HL-60 (cell line): ENCODE measurements around the gene SPINT1.

Experiments
- GABPA ChIP-seq: IDR thresholded peaks from 2 replicates; pipeline ENCODE4 v1.6.1; 2012; ENCODE audit warnings: low read depth
- POLR2AphosphoS5 ChIP-seq: IDR thresholded peaks from 2 replicates; pipeline ENCODE4 v1.6.1; 2012; ENCODE audit warnings: low read depth
- SPI1 ChIP-seq: IDR thresholded peaks from 2 replicates; pipeline ENCODE4 v1.6.1; 2012; ENCODE audit warnings: low read depth, mild to moderate bottlenecking, borderline replicate concordance
- TF ChIP-seq, protein P1 (sequence below): IDR thresholded peaks from one replicate; pipeline ENCODE4 v1.5.1; 2011; ENCODE audit warnings: low read length, control low read depth, inconsistent platforms; ENCODE audit not compliant: insufficient read depth
- TF ChIP-seq, protein P2 (sequence below): IDR thresholded peaks from 2 replicates; pipeline ENCODE4 v1.6.1; 2012; ENCODE audit warnings: low read depth; ENCODE audit not compliant: insufficient replicate concordance

DNA sequence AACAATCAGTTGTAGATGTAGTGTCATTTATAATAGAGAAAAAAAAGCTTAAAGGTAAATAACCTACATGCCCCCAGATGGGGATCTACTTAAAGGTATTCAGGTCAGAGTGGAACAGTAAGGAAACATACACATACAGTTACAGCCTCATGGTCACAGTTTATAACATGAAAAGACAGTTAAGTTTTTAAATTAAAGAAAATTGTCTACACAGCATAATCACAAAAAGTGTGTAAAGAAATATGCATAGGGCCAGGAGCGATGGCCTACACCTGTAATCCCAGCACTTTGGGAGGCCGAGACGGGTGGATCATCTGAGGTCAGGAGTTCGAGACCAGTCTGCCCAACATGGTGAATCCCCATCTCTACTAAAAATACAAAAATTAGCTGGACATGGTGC is 23.4 kb downstream of the SPINT1 start:
- TF ChIP-seq, protein P1, sequence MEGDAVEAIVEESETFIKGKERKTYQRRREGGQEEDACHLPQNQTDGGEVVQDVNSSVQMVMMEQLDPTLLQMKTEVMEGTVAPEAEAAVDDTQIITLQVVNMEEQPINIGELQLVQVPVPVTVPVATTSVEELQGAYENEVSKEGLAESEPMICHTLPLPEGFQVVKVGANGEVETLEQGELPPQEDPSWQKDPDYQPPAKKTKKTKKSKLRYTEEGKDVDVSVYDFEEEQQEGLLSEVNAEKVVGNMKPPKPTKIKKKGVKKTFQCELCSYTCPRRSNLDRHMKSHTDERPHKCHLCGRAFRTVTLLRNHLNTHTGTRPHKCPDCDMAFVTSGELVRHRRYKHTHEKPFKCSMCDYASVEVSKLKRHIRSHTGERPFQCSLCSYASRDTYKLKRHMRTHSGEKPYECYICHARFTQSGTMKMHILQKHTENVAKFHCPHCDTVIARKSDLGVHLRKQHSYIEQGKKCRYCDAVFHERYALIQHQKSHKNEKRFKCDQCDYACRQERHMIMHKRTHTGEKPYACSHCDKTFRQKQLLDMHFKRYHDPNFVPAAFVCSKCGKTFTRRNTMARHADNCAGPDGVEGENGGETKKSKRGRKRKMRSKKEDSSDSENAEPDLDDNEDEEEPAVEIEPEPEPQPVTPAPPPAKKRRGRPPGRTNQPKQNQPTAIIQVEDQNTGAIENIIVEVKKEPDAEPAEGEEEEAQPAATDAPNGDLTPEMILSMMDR: no peak
- TF ChIP-seq POLR2AphosphoS5: no peak
- TF ChIP-seq, protein P2, sequence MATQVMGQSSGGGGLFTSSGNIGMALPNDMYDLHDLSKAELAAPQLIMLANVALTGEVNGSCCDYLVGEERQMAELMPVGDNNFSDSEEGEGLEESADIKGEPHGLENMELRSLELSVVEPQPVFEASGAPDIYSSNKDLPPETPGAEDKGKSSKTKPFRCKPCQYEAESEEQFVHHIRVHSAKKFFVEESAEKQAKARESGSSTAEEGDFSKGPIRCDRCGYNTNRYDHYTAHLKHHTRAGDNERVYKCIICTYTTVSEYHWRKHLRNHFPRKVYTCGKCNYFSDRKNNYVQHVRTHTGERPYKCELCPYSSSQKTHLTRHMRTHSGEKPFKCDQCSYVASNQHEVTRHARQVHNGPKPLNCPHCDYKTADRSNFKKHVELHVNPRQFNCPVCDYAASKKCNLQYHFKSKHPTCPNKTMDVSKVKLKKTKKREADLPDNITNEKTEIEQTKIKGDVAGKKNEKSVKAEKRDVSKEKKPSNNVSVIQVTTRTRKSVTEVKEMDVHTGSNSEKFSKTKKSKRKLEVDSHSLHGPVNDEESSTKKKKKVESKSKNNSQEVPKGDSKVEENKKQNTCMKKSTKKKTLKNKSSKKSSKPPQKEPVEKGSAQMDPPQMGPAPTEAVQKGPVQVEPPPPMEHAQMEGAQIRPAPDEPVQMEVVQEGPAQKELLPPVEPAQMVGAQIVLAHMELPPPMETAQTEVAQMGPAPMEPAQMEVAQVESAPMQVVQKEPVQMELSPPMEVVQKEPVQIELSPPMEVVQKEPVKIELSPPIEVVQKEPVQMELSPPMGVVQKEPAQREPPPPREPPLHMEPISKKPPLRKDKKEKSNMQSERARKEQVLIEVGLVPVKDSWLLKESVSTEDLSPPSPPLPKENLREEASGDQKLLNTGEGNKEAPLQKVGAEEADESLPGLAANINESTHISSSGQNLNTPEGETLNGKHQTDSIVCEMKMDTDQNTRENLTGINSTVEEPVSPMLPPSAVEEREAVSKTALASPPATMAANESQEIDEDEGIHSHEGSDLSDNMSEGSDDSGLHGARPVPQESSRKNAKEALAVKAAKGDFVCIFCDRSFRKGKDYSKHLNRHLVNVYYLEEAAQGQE: no peak
- no peak for TF ChIP-seq GABPA
- no peak for TF ChIP-seq SPI1
